AG09309 (cell line): ENCODE measurements around the gene LACTBL1.

Experiments
- DNase-seq: peaks from one replicate; pipeline ENCODE4 v3.0.0-alpha.2; 2010; ENCODE audit warnings: low read depth
- H3K4me3 ChIP-seq: 2 replicates; pipeline ENCODE4 v1.5.1; 2011; ENCODE audit warnings: mild to moderate bottlenecking, low read depth, low read length, moderate library complexity; ENCODE audit not compliant: control insufficient read depth
- TF ChIP-seq, protein P1 (sequence below): IDR thresholded peaks from 2 replicates; pipeline ENCODE4 v1.5.1; 2011; ENCODE audit warnings: mild to moderate bottlenecking, low read depth, low read length, inconsistent platforms; ENCODE audit not compliant: insufficient read depth, control insufficient read depth; ENCODE audit errors: missing control alignments

LACTBL1 gene

DNA sequence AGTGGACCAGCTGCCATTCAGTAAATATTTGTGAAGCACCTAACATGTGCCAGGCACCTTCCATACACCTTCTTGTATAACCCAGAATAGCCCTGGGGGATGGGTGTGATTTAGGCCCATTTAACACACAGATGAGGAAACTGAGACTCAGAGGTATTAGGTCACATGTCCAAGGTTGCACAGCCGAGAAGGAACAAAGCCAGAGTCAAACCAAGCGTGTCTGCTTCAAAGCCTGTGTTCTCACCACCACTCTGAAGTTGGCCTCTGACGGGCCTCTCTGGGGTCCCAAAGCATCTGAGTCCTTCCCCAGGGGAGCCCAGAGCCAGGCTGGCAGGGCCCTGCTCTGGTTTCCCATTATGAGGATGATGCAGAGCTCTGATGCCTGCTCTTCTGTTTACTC, 65.1 kb downstream of the LACTBL1 start:
- DNase-seq = no peak
- no peak overlapping the region for H3K4me3 ChIP-seq
- TF ChIP-seq, protein P1, sequence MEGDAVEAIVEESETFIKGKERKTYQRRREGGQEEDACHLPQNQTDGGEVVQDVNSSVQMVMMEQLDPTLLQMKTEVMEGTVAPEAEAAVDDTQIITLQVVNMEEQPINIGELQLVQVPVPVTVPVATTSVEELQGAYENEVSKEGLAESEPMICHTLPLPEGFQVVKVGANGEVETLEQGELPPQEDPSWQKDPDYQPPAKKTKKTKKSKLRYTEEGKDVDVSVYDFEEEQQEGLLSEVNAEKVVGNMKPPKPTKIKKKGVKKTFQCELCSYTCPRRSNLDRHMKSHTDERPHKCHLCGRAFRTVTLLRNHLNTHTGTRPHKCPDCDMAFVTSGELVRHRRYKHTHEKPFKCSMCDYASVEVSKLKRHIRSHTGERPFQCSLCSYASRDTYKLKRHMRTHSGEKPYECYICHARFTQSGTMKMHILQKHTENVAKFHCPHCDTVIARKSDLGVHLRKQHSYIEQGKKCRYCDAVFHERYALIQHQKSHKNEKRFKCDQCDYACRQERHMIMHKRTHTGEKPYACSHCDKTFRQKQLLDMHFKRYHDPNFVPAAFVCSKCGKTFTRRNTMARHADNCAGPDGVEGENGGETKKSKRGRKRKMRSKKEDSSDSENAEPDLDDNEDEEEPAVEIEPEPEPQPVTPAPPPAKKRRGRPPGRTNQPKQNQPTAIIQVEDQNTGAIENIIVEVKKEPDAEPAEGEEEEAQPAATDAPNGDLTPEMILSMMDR = no peak

DNA sequence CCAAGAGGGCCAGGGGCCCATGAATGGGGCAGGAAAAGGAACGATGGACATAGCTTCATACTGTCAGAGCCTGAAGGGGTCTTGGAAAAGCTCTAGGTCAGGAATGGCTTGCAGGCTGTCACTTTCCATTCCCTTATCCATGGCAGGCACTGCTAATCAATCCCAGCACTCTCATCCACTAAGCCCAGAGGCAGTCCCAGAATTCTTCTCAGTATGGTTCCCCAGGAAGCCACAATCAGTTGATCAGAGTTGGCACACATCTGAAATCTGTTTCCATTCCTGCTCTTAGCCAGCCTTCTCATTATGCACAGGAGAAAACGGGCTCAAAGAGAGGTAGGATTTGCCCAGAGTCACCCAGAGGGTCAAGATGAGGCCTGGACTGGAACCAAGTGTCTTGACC, 65.7 kb downstream of the LACTBL1 start:
- DNase-seq = no peak
- TF ChIP-seq, protein P1 = no peak

DNA sequence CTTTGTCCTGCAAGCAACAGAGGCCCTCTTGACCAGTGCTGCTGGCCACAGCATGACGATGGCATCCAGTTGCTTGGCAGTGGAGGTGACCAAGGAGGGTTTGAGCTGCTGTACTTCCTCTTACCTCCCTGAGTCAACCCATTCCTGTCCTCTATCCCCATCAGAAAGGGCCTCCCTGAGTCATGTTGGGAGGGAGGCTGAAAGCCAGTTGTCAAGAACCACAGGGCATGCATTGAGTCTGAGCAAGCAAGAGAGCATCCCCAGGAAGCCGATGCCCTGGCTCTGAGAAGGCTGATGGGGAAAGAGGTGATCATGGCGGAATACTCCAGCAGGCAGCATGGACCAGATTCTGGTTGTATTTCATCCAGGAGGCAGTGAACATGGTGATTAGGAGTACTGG, 69.6 kb downstream of the LACTBL1 start:
- DNase-seq = peak; percentile 8
- no peak overlapping the region for H3K4me3 ChIP-seq
- TF ChIP-seq, protein P1 = no peak

More for the DNA sequence above, 65.7 kb downstream of the LACTBL1 start:
- H3K4me3 ChIP-seq = no peak overlapping the region
